GM10847 (cell line): ENCODE results near the gene PLEKHJ1.

ENCODE experiments used
- POLR2A ChIP-seq: IDR thresholded peaks from 2 replicates; pipeline ENCODE4 v1.6.1; 2011; ENCODE audit not compliant: insufficient read length; ENCODE audit errors: extremely low read depth

The PLEKHJ1 gene

GRCh38 chr19:2233601-2234280 lies 2.4 kb downstream of the PLEKHJ1 start:
- no peak for TF ChIP-seq POLR2A

GRCh38 chr19:2232286-2233151 lies 3.6 kb downstream of the PLEKHJ1 start:
- no peak for TF ChIP-seq POLR2A

- TF ChIP-seq POLR2A, result no peak
These were observed 4.4 kb downstream of the PLEKHJ1 start for GRCh38 chr19:2231621-2232221.

- TF ChIP-seq POLR2A, result no peak
These were observed 5.2 kb downstream of the PLEKHJ1 start for GRCh38 chr19:2230807-2231533.

- no peak for TF ChIP-seq POLR2A
These were observed 6.0 kb downstream of the PLEKHJ1 start for GRCh38 chr19:2230033-2230531.

GRCh38 chr19:2229103-2230032 lies 6.8 kb downstream of the PLEKHJ1 start:
- no peak for TF ChIP-seq POLR2A

- no peak for TF ChIP-seq POLR2A
These were observed 7.7 kb downstream of the PLEKHJ1 start for GRCh38 chr19:2228157-2229030.

- TF ChIP-seq POLR2A, result no peak
These were observed 8.5 kb downstream of the PLEKHJ1 start for GRCh38 chr19:2227415-2228156.

GRCh38 chr19:2226840-2227360 lies 9.2 kb downstream of the PLEKHJ1 start:
- no peak for TF ChIP-seq POLR2A

GRCh38 chr19:2226051-2226839 lies 9.9 kb downstream of the PLEKHJ1 start:
- no peak for TF ChIP-seq POLR2A

- no peak for TF ChIP-seq POLR2A
These were observed 10.6 kb downstream of the PLEKHJ1 start for GRCh38 chr19:2225415-2226050.

- no peak for TF ChIP-seq POLR2A
These were observed 11.3 kb downstream of the PLEKHJ1 start for GRCh38 chr19:2224754-2225349.
